ENCODE results near the gene SPRR4.
"Not testable (repeated sequence)": the region's sequence is repeated elsewhere in the genome, so short reads cannot be mapped to it uniquely, and the experiment has no call there.

The SPRR4 gene

DNA sequence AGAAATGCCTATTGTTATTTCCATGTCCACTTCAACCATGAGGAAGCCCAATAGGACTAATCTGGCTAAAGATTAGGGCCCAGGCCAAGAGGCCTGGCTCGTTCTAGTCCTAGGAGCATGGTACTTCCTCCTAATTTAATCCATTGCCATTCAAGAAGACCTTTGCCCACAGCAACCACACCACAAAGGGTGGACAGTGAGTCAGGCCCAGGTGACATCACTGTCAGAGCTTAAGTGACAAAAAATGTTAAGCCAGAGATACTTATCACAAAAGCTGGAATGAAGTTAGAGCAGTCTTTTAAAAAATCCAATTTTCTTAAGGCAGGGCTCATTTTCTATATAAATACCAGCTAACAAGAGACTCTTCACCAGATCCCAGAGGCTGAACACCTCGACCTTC, 30.9 kb downstream of the SPRR4 start, which contains the start of gene SPRR3:
SPRR3 (plus strand) TSS at position 368 of the 400 bp plus-strand sequence. CDS start 1,272 bp downstream, outside the sequence.
- TF ChIP-seq, protein P1, sequence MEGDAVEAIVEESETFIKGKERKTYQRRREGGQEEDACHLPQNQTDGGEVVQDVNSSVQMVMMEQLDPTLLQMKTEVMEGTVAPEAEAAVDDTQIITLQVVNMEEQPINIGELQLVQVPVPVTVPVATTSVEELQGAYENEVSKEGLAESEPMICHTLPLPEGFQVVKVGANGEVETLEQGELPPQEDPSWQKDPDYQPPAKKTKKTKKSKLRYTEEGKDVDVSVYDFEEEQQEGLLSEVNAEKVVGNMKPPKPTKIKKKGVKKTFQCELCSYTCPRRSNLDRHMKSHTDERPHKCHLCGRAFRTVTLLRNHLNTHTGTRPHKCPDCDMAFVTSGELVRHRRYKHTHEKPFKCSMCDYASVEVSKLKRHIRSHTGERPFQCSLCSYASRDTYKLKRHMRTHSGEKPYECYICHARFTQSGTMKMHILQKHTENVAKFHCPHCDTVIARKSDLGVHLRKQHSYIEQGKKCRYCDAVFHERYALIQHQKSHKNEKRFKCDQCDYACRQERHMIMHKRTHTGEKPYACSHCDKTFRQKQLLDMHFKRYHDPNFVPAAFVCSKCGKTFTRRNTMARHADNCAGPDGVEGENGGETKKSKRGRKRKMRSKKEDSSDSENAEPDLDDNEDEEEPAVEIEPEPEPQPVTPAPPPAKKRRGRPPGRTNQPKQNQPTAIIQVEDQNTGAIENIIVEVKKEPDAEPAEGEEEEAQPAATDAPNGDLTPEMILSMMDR (conservative IDR thresholded peaks at IDR 0.05; ENCODE audit: low read depth, low read length): no peak
- H3K4me3 ChIP-seq (ENCODE audit: low read depth, low read length): no peak within 1 kb of the TSS
- DNase-seq (ENCODE audit: low read depth): no peak

GRCh38 chr1:153011235-153011758, 40.8 kb downstream of the SPRR4 start:
- not testable (repeated sequence) for H3K4me3 ChIP-seq (ENCODE audit: low read depth, low read length)

GRCh38 chr1:153021829-153022228, 51.4 kb downstream of the SPRR4 start:
- not testable (repeated sequence) for H3K4me3 ChIP-seq (ENCODE audit: low read depth, low read length); DNase-seq (ENCODE audit: low read depth)

More at GRCh38 chr1:153011235-153011758, 40.8 kb downstream of the SPRR4 start:
- not testable (repeated sequence) for DNase-seq (ENCODE audit: low read depth)
